HepG2 (cell line): ENCODE results near the gene NSD2. TPM values are rescaled to one million over a fixed set of nuclear protein-coding genes. Genes with fewer than 3 reads are reported as not detected.

Source experiments
- FOXA1 ChIP-seq, 2 experiments: fragments of 450-650 bp in 1 of 2; sonication (generic) in 1 of 2; formaldehyde crosslinking in 1 of 2; IDR thresholded peaks; 2 replicates each; pipeline versions ENCODE4 v1.4.0 to v1.6.1; 2016 to 2020; ENCODE audit warnings: missing genetic modification reagents in 1 of 2
- GTF2F1 ChIP-seq: fragments of 150-350 bp; IDR thresholded peaks from 2 replicates; pipeline ENCODE4 v1.6.1; 2014; ENCODE audit warnings: low read length
- HHEX ChIP-seq: IDR thresholded peaks from 2 replicates; pipeline ENCODE4 v1.6.1; 2016; ENCODE audit warnings: control low read depth
- JDP2 ChIP-seq: sonication (generic); formaldehyde crosslinking; IDR thresholded peaks from 2 replicates; pipeline ENCODE4 v1.8.1; 2022; ENCODE audit warnings: missing genetic modification reagents, borderline replicate concordance
- JUNB ChIP-seq: sonication (generic); formaldehyde crosslinking; IDR thresholded peaks from 2 replicates; pipeline ENCODE4 v1.8.0; 2022; ENCODE audit warnings: missing genetic modification reagents, mild to moderate bottlenecking, borderline replicate concordance
- KDM1A ChIP-seq: IDR thresholded peaks from 2 replicates; pipeline ENCODE4 v1.6.1; 2016; ENCODE audit warnings: missing compliant biosample characterization
- MAFK ChIP-seq, 2 experiments: IDR thresholded peaks in 1 of 2; conservative IDR thresholded peaks in 1 of 2; 2 replicates each; pipeline ENCODE4 v1.6.1; 2011; ENCODE audit warnings: improper control_type of control experiment in 2 of 2, low read length in 2 of 2
- MIER2 ChIP-seq: IDR thresholded peaks from 2 replicates; pipeline ENCODE4 v1.6.1; 2016; ENCODE audit warnings: missing biosample characterization, missing genetic modification reagents
- NCOA2 ChIP-seq: sonication (generic); formaldehyde crosslinking; IDR thresholded peaks from 2 replicates; pipeline ENCODE4 v1.8.0; 2022; ENCODE audit warnings: inconsistent platforms
- NR3C1 ChIP-seq: sonication (generic); formaldehyde crosslinking; IDR thresholded peaks from 2 replicates; pipeline ENCODE4 v1.4.0; 2020; ENCODE audit warnings: missing genetic modification reagents
- PAF1 ChIP-seq: IDR thresholded peaks from 2 replicates; pipeline ENCODE4 v1.6.1; 2016; ENCODE audit warnings: missing genetic modification reagents, missing compliant biosample characterization
- RFX3 ChIP-seq: IDR thresholded peaks from 2 replicates; pipeline ENCODE4 v1.6.1; 2016; ENCODE audit warnings: missing biosample characterization, missing genetic modification reagents
- SETDB1 ChIP-seq: sonication (generic); formaldehyde crosslinking; IDR thresholded peaks from 2 replicates; pipeline ENCODE4 v1.5.1; 2020; ENCODE audit warnings: missing genetic modification reagents, mild to moderate bottlenecking, borderline replicate concordance
- SMARCE1 ChIP-seq: fragments of 450-650 bp; IDR thresholded peaks from 2 replicates; pipeline ENCODE4 v1.6.1; 2017; ENCODE audit warnings: borderline replicate concordance
- SP140L ChIP-seq: sonication (generic); formaldehyde crosslinking; IDR thresholded peaks from 2 replicates; pipeline ENCODE4 v1.4.0; 2020; ENCODE audit warnings: missing genetic modification reagents, borderline replicate concordance
- SUZ12 ChIP-seq: fragments of 150-350 bp; IDR thresholded peaks from 2 replicates; pipeline ENCODE4 v1.6.1; 2014; ENCODE audit warnings: low read depth, low read length
- SYNCRIP ChIP-seq: fragments of 200-400 bp; formaldehyde crosslinking; IDR thresholded peaks from 2 replicates; pipeline ENCODE4 v1.6.1; 2018; ENCODE audit warnings: mild to moderate bottlenecking, low read depth, low read length; ENCODE audit not compliant: insufficient read depth
- U2AF1 ChIP-seq: fragments of 200-400 bp; formaldehyde crosslinking; optimal IDR thresholded peaks from 2 replicates; pipeline ENCODE3; 2017; ENCODE audit warnings: mild to moderate bottlenecking, low read depth, low read length
- WIZ ChIP-seq: sonication (generic); formaldehyde crosslinking; IDR thresholded peaks from 2 replicates; pipeline ENCODE4 v1.5.1; 2020; ENCODE audit warnings: mild to moderate bottlenecking, missing genetic modification reagents
- ZNF124 ChIP-seq: sonication (generic); formaldehyde crosslinking; IDR thresholded peaks from 2 replicates; pipeline ENCODE4 v1.4.0; 2020; ENCODE audit warnings: missing genetic modification reagents
- ZNF180 ChIP-seq: sonication (generic); formaldehyde crosslinking; IDR thresholded peaks from 2 replicates; pipeline ENCODE4 v1.4.0; 2020; ENCODE audit warnings: low read depth, missing genetic modification reagents, borderline replicate concordance
- ZNF234 ChIP-seq: sonication (generic); formaldehyde crosslinking; conservative IDR thresholded peaks from 2 replicates; pipeline ENCODE4 v1.5.1; 2020; ENCODE audit warnings: mild to moderate bottlenecking, missing genetic modification reagents
- ZNF501 ChIP-seq: sonication (generic); formaldehyde crosslinking; IDR thresholded peaks from 2 replicates; pipeline ENCODE4 v1.5.1; 2020; ENCODE audit warnings: mild to moderate bottlenecking, moderate library complexity, missing genetic modification reagents
- ZNF510 ChIP-seq: sonication (generic); formaldehyde crosslinking; IDR thresholded peaks from 2 replicates; pipeline ENCODE4 v1.4.0; 2020; ENCODE audit warnings: low read depth, mild to moderate bottlenecking, missing genetic modification reagents
- ZNF572 ChIP-seq: sonication (generic); formaldehyde crosslinking; IDR thresholded peaks from 2 replicates; pipeline ENCODE4 v1.5.1; 2020; ENCODE audit warnings: mild to moderate bottlenecking, missing genetic modification reagents
- ZNF607 ChIP-seq: sonication (generic); formaldehyde crosslinking; IDR thresholded peaks from 2 replicates; pipeline ENCODE4 v1.5.1; 2020; ENCODE audit warnings: missing genetic modification reagents, mild to moderate bottlenecking, borderline replicate concordance
- ZNF737 ChIP-seq: sonication (generic); formaldehyde crosslinking; IDR thresholded peaks from 2 replicates; pipeline ENCODE4 v1.5.0; 2020; ENCODE audit warnings: missing genetic modification reagents, mild to moderate bottlenecking, borderline replicate concordance
- ZSCAN12 ChIP-seq: sonication (generic); formaldehyde crosslinking; IDR thresholded peaks from 2 replicates; pipeline ENCODE4 v1.9.0; 2021; ENCODE audit warnings: mild to moderate bottlenecking, missing genetic modification reagents
- polyA plus RNA-seq, 8 experiments: library from polyadenylated mRNA; depleted of rRNA in 3 of 8; stranded (reverse) in 7 of 8; unstranded in 1 of 8; fragments of >200 nt; fragmentation: Illumina TruSeq in 4 of 8; extraction: Trizol in 4 of 8; gene quantifications; 2 replicates each; pipeline versions ENCODE4 v1.2.1 to v1.2.3, GENCODE V29; 2011 to 2016; ENCODE audit warnings: low read depth in 4 of 8, missing spikeins in 1 of 8, mixed read lengths in 1 of 8; ENCODE audit not compliant: insufficient read depth in 1 of 8
- total RNA-seq, 5 experiments: library from RNA; depleted of rRNA; stranded (reverse); fragments of >200 nt; fragmentation: Illumina TruSeq; extraction: Trizol; gene quantifications; 2 replicates each; pipeline ENCODE4 v1.2.3, GENCODE V29; 2016; ENCODE audit warnings: low read depth in 1 of 5
- TF ChIP-seq, protein P1 (sequence below): IDR thresholded peaks from 2 replicates; pipeline ENCODE4 v1.6.1; 2016; ENCODE audit warnings: missing compliant biosample characterization, missing genetic modification reagents, borderline replicate concordance
- TF ChIP-seq, protein P2 (sequence below): sonication (generic); formaldehyde crosslinking; IDR thresholded peaks from 2 replicates; pipeline ENCODE4 v1.4.0; 2020; ENCODE audit warnings: mild to moderate bottlenecking, missing genetic modification reagents
- TF ChIP-seq, protein P3 (sequence below): sonication (generic); IDR thresholded peaks from 2 replicates; pipeline ENCODE4 v1.6.1; 2016; ENCODE audit warnings: low read depth, borderline replicate concordance

The NSD2 gene
- total and polyA plus RNA-seq, 2 of the 13 experiments (the other 11 are each of a cell fraction or from before 2014, with no cell fraction given) = 22.0 to 65.9 TPM

DNA sequence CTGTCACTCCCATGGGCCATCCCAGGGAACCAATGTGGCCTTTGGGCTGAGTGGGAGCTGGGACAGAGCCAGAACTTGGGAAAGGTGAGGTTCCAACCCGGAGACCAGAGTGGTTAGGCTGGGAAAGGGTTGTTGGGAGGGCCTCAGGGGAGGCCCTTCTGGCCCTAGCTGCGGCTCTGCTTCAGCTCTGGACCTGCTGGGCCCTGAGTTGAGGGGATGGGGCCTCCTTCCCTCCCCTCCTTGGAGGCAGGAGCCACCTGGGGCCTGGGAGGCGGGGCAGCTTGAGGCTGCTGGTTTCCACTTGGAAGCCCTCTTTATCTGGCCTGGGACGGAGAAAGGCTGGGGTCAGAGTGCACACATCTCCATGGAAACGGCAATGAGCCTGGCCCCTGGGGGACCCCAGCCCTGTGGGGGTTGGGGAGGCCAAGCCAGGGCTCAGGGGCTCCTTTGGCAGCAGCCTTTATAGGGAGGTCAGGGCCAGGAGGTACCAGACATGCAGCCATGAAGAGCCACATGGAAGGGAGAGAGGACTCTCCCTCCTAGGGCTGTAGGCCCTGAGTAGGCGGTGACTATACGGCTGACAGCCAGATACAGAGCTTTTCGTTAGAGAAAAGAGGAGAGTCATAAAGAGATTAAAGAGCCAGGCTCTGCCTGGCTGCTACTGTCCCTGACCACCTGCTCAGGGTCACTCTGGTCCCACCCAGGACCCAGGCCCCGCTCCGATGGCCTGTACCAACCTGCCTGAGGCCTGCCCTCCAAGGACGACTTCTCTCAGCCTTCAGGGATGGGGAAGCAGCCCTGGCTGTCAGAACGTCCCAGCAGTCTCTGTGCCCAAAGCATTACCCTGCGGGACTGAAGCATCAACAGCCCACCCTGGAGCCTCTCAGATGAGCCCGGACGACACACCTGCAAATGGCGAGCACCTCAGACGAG lies 6.9 kb upstream of the NSD2 start (continued):
- TF ChIP-seq ZNF180 (no peak), U2AF1 (no peak), SP140L (no peak), ZNF510 (CRISPR knock-in tag) (no peak), SETDB1 (CRISPR knock-in tag) (no peak), HHEX (CRISPR knock-in tag) (no peak), ZNF737 (CRISPR knock-in tag) (no peak), SMARCE1 (no peak), FOXA1 (IDR thresholded peaks at IDR 0.05) (no peak), FOXA1 (CRISPR knock-in tag; IDR thresholded peaks at IDR 0.05) (no peak), JDP2 (CRISPR knock-in tag) (no peak), JUNB (no peak), NCOA2 (0 out of 2 replicates have a peak, but pooled peaks have one; percentile 22), MAFK (conservative IDR thresholded peaks at IDR 0.05 in 1 of 2, IDR thresholded peaks at IDR 0.05 in 1 of 2; ENCODE audit: low read length in 2 of 2) (no peak), WIZ (CRISPR knock-in tag) (no peak), PAF1 (CRISPR knock-in tag) (no peak), ZNF501 (CRISPR knock-in tag) (peak; percentile 14; the same call in 1 of the 2 replicates), ZNF607 (CRISPR knock-in tag) (no peak), NR3C1 (CRISPR knock-in tag) (no peak), ZNF234 (CRISPR knock-in tag) (no peak), SYNCRIP (no peak), SUZ12 (no peak), KDM1A (CRISPR knock-in tag) (no peak), MIER2 (no peak; the same call in 1 of the 2 replicates), ZNF124 (no peak), ZSCAN12 (CRISPR knock-in tag) (no peak), RFX3 (peak; percentile 69), ZNF572 (CRISPR knock-in tag) (no peak), GTF2F1 (no peak)
- TF ChIP-seq, protein P1, sequence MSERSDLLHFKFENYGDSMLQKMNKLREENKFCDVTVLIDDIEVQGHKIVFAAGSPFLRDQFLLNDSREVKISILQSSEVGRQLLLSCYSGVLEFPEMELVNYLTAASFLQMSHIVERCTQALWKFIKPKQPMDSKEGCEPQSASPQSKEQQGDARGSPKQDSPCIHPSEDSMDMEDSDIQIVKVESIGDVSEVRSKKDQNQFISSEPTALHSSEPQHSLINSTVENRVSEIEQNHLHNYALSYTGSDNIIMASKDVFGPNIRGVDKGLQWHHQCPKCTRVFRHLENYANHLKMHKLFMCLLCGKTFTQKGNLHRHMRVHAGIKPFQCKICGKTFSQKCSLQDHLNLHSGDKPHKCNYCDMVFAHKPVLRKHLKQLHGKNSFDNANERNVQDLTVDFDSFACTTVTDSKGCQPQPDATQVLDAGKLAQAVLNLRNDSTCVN (CRISPR knock-in tag) = no peak
- TF ChIP-seq, protein P2, sequence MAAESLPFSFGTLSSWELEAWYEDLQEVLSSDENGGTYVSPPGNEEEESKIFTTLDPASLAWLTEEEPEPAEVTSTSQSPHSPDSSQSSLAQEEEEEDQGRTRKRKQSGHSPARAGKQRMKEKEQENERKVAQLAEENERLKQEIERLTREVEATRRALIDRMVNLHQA = no peak
- TF ChIP-seq, protein P3, sequence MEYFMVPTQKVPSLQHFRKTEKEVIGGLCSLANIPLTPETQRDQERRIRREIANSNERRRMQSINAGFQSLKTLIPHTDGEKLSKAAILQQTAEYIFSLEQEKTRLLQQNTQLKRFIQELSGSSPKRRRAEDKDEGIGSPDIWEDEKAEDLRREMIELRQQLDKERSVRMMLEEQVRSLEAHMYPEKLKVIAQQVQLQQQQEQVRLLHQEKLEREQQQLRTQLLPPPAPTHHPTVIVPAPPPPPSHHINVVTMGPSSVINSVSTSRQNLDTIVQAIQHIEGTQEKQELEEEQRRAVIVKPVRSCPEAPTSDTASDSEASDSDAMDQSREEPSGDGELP = peak; percentile 53; the same call in 1 of the 2 replicates
